ENCODE results near the gene C1QTNF6. TPM values are rescaled to one million over a fixed set of nuclear protein-coding genes. Genes with fewer than 3 reads are reported as not detected.
A peak's percentile ranks its signal among the peaks of the same experiment; 100 is the strongest.

C1QTNF6 gene
- total and polyA plus RNA-seq, 2 of the 4 experiments (the other 2 are of a cell fraction), result 1.1 to 10.9 TPM

- H3K36me3 ChIP-seq (ENCODE audit: control insufficient read depth, insufficient read depth, low read length), result no peaks in the 10 kb centered on the region
- peaks cover 15% of the 10 kb centered on the region for H3K9me1 ChIP-seq (ENCODE audit: insufficient read depth, low read length)
- H4K5ac ChIP-seq (ENCODE audit: low read depth, low read length), result peak overlapping the region; percentile 49
- H2AK5ac ChIP-seq (ENCODE audit: low read depth, low read length), result peak overlapping the region; percentile 88
- peak overlapping the region; percentile 5 to 76; a peak in 2 of 4 replicates for H4K8ac ChIP-seq (ENCODE audit: low read depth in 2 of 2, low read length in 2 of 2)
- H3K9me3 ChIP-seq (ENCODE audit: control insufficient read depth, insufficient read depth, low read length), result no peaks in the 10 kb centered on the region
- H2BK120ac ChIP-seq (ENCODE audit: low read depth, low read length), result peak overlapping the region; percentile 79
- ChIA-PET POLR2A (ENCODE audit: unreplicated experiment) (no interaction called here), CTCF (interaction anchor here (0.8 to 1.3 kb wide), 3 partner anchors 10 to 33 kb away, joined by 3 read pairs; no protein-coding TSS in a partner anchor)
- H2BK20ac ChIP-seq (ENCODE audit: low read depth, low read length), result peak overlapping the region; percentile 80
- H3K27ac ChIP-seq (ENCODE audit: insufficient read depth, low read length), result peak overlapping the region; percentile 15; the same call in 1 of the 2 replicates
- peak; percentile 80 for ATAC-seq (ENCODE audit: low read depth)
- WGBS, 2 experiments (ENCODE audit: extremely low coverage in 2 of 2, insufficient read length in 1 of 2), result 14% methylated on average over 1 of the region's 7 CpGs; no CpG with 5 or more reads in 1 of the 2 experiments
- peak overlapping the region; percentile 35; the same call in 1 of the 2 replicates for H3K18ac ChIP-seq (ENCODE audit: low read depth, low read length)
- peak overlapping the region; percentile 77 for H4K91ac ChIP-seq (ENCODE audit: insufficient read depth, low read depth, low read length)
- H3K56ac ChIP-seq (ENCODE audit: extremely low read depth, insufficient read depth, low read length), result peak overlapping the region; percentile 22; the same call in 1 of the 2 replicates
- in situ Hi-C loops (cut with MboI; ENCODE audit: low sequenced_read_pairs), result no loop called here
- H2AK9ac ChIP-seq (replicated peaks; ENCODE audit: low read depth, low read length, poor library complexity), result peak overlapping the region; percentile 88
- H3K27me3 ChIP-seq (ENCODE audit: control insufficient read depth, insufficient read depth, low read length), result no peaks in the 10 kb centered on the region
- TF ChIP-seq MAZ (IDR thresholded peaks at IDR 0.05; ENCODE audit: borderline replicate concordance, low read depth, low read length), result 0 out of 2 replicates have a peak, but pooled peaks have one; percentile 13
- TF ChIP-seq FOS (IDR thresholded peaks at IDR 0.05; ENCODE audit: low read depth, low read length), result peak; percentile 45
- no peak for TF ChIP-seq MXI1 (IDR thresholded peaks at IDR 0.05; ENCODE audit: borderline replicate concordance, low read depth, low read length)
- TF ChIP-seq USF2 (IDR thresholded peaks at IDR 0.05; ENCODE audit: low read depth, low read length), result no peak
- H2AFZ ChIP-seq (replicated peaks; ENCODE audit: low read length, poor library complexity), result peak overlapping the region; percentile 64
- H4K20me1 ChIP-seq (ENCODE audit: insufficient read depth, low read length), result peaks cover 7% of the 10 kb centered on the region
- H3K4me1 ChIP-seq (ENCODE audit: control insufficient read depth, insufficient read depth, low read length), result peaks cover 22% of the 10 kb centered on the region
- dilution Hi-C loops (cut with HindIII; ENCODE audit: low sequenced_read_pairs, unreplicated experiment), result no loop called here
- peak overlapping the region; percentile 7 for H3K23ac ChIP-seq (ENCODE audit: low read depth, low read length)
- no peak overlapping the region for H3K4me2 ChIP-seq (ENCODE audit: low read depth, low read length)
- peak overlapping the region; percentile 90 for H3K4ac ChIP-seq (ENCODE audit: low read depth, low read length)
- H3K79me1 ChIP-seq (ENCODE audit: low read depth in 1 of 2, low read length in 2 of 2), result peaks cover 0 to 7% of the 10 kb centered on the region in 2 experiments; a peak in 1 of 4 replicates
- no peak overlapping the region for H3K4me3 ChIP-seq (ENCODE audit: insufficient read depth, low read depth, low read length)
- peak overlapping the region; percentile 37 for H3K14ac ChIP-seq (replicated peaks; ENCODE audit: low read depth, low read length)
- H3K9ac ChIP-seq (ENCODE audit: low read depth, low read length), result no peak overlapping the region
- peak overlapping the region; percentile 77; the same call in 2 of the 3 replicates for H2BK15ac ChIP-seq (ENCODE audit: low read depth, low read length)
- DNase-seq, result peak; percentile 87
- H2BK5ac ChIP-seq (ENCODE audit: low read depth, low read length, poor library complexity, severe bottlenecking), result peak overlapping the region; percentile 71
- no TSS peak for BruUV-seq (replicated peaks)
- intact Hi-C loops (cut with micrococcal nuclease), result no loop called here
These were observed 41.2 kb upstream of the C1QTNF6 start for GRCh38 chr22:37229012-37229804.
